HEK293 (cell line): Measurements from ENCODE around the gene REC114.

ENCODE experiments used
- CTCF ChIA-PET: fragments of 350-600 bp; formaldehyde crosslinking; extraction: SDS; loops from one replicate; lab custom pipeline; 2021; ENCODE audit warnings: antibody characterized with exemption; lab: Yijun Ruan, JAX
- POLR2A ChIA-PET: fragments of 300-600 bp; formaldehyde crosslinking; extraction: SDS; loops from one replicate; lab custom pipeline; 2020; ENCODE audit warnings: antibody characterized with exemption, inconsistent platforms; lab: Yijun Ruan, JAX
- H3K27ac ChIP-seq: fragments of 200-500 bp; sonication (Bioruptor generic); 2 replicates; pipeline ENCODE4 v1.5.1; 2014; ENCODE audit warnings: low read depth, low read length, control low read depth, inconsistent platforms; ENCODE audit errors: extremely low read depth
- H3K36me3 ChIP-seq, 2 experiments: fragments of 200-500 bp in 1 of 2; sonication (Bioruptor generic) in 1 of 2; 1 replicate in 1 of 2; 2 replicates in 1 of 2; pipeline ENCODE4 v1.5.1; 2014 to 2017; ENCODE audit warnings: inconsistent platforms in 2 of 2, low read length in 2 of 2; ENCODE audit not compliant: control insufficient read depth in 2 of 2, insufficient read depth in 1 of 2
- H3K4me1 ChIP-seq: fragments of 200-500 bp; sonication (Bioruptor generic); 2 replicates; pipeline ENCODE4 v1.5.1; 2014; ENCODE audit warnings: mild to moderate bottlenecking, low read length, inconsistent platforms; ENCODE audit not compliant: control insufficient read depth, insufficient read depth
- H3K4me3 ChIP-seq: 2 replicates; pipeline ENCODE4 v1.5.1; 2011; ENCODE audit warnings: low read depth, mild to moderate bottlenecking, control low read depth, low read length, moderate library complexity
- H3K9me3 ChIP-seq: fragments of 200-500 bp; sonication (Bioruptor generic); 2 replicates; pipeline ENCODE4 v1.5.1; 2014; ENCODE audit warnings: low read depth, low read length, inconsistent platforms; ENCODE audit not compliant: control insufficient read depth, insufficient read depth
- AEBP2 ChIP-seq: fragments of 450-650 bp; formaldehyde crosslinking; IDR thresholded peaks from 2 replicates; pipeline ENCODE4 v1.5.1; 2016; ENCODE audit warnings: missing biosample characterization, missing genetic modification characterization, borderline replicate concordance
- BCL11A ChIP-seq: fragments of 450-650 bp; formaldehyde crosslinking; IDR thresholded peaks from 2 replicates; pipeline ENCODE4 v1.5.1; 2016; ENCODE audit warnings: low read depth, missing biosample characterization, missing genetic modification characterization
- KLF1 ChIP-seq: fragments of 450-650 bp; formaldehyde crosslinking; IDR thresholded peaks from 2 replicates; pipeline ENCODE4 v1.5.1; 2016; ENCODE audit warnings: missing biosample characterization, missing genetic modification characterization
- KLF8 ChIP-seq: fragments of 450-650 bp; formaldehyde crosslinking; IDR thresholded peaks from 2 replicates; pipeline ENCODE4 v1.5.1; 2016; ENCODE audit warnings: missing biosample characterization, missing genetic modification characterization
- OSR2 ChIP-seq: fragments of 450-650 bp; formaldehyde crosslinking; IDR thresholded peaks from 2 replicates; pipeline ENCODE4 v1.5.1; 2016; ENCODE audit warnings: missing biosample characterization, missing genetic modification characterization
- PRDM10 ChIP-seq: fragments of 450-650 bp; formaldehyde crosslinking; IDR thresholded peaks from 2 replicates; pipeline ENCODE4 v1.5.1; 2016; ENCODE audit warnings: missing biosample characterization, missing genetic modification characterization
- SCRT1 ChIP-seq: fragments of 450-650 bp; formaldehyde crosslinking; IDR thresholded peaks from 2 replicates; pipeline ENCODE4 v1.5.1; 2016; ENCODE audit warnings: missing biosample characterization, missing genetic modification characterization, borderline replicate concordance
- SP3 ChIP-seq: fragments of 450-650 bp; formaldehyde crosslinking; IDR thresholded peaks from 2 replicates; pipeline ENCODE4 v1.5.1; 2016; ENCODE audit warnings: missing biosample characterization, missing genetic modification characterization
- WT1 ChIP-seq: fragments of 450-650 bp; formaldehyde crosslinking; IDR thresholded peaks from 2 replicates; pipeline ENCODE4 v1.5.1; 2016; ENCODE audit warnings: missing biosample characterization, missing genetic modification characterization
- YY1 ChIP-seq: fragments of 450-650 bp; formaldehyde crosslinking; IDR thresholded peaks from 2 replicates; pipeline ENCODE4 v1.5.1; 2018; ENCODE audit warnings: missing biosample characterization, missing genetic modification characterization
- ZNF214 ChIP-seq: fragments of 450-650 bp; formaldehyde crosslinking; IDR thresholded peaks from 2 replicates; pipeline ENCODE4 v1.5.1; 2017; ENCODE audit warnings: missing biosample characterization, mild to moderate bottlenecking, missing genetic modification characterization, borderline replicate concordance
- ZNF362 ChIP-seq: fragments of 450-650 bp; formaldehyde crosslinking; IDR thresholded peaks from 2 replicates; pipeline ENCODE4 v1.5.1; 2016; ENCODE audit warnings: missing biosample characterization, missing genetic modification characterization
- ZNF366 ChIP-seq: fragments of 450-650 bp; formaldehyde crosslinking; conservative IDR thresholded peaks from 2 replicates; pipeline ENCODE4 v1.5.1; 2016; ENCODE audit warnings: missing biosample characterization, missing genetic modification characterization
- ZNF416 ChIP-seq: fragments of 450-650 bp; formaldehyde crosslinking; IDR thresholded peaks from 2 replicates; pipeline ENCODE4 v1.5.1; 2016; ENCODE audit warnings: missing biosample characterization, missing genetic modification characterization
- ZNF449 ChIP-seq: fragments of 450-650 bp; formaldehyde crosslinking; IDR thresholded peaks from 2 replicates; pipeline ENCODE4 v1.5.1; 2017; ENCODE audit warnings: missing biosample characterization, mild to moderate bottlenecking, missing genetic modification characterization, moderate library complexity
- ZNF501 ChIP-seq: fragments of 450-650 bp; formaldehyde crosslinking; IDR thresholded peaks from 2 replicates; pipeline ENCODE4 v1.5.1; 2016; ENCODE audit warnings: missing biosample characterization, missing genetic modification characterization
- ZNF621 ChIP-seq: fragments of 450-650 bp; formaldehyde crosslinking; IDR thresholded peaks from 2 replicates; pipeline ENCODE4 v1.5.1; 2017; ENCODE audit warnings: missing biosample characterization, missing genetic modification characterization
- ZNF692 ChIP-seq: fragments of 450-650 bp; formaldehyde crosslinking; IDR thresholded peaks from 2 replicates; pipeline ENCODE4 v1.5.1; 2016; ENCODE audit warnings: missing biosample characterization, missing genetic modification characterization

The REC114 gene

GRCh38 chr15:73437543-73438109, 5.3 kb upstream of the REC114 start:
- POLR2A ChIA-PET = no interaction called here
- no peak for TF ChIP-seq AEBP2 (tag by site-specific recombination)
- no peak for TF ChIP-seq ZNF416 (tag by site-specific recombination)
- TF ChIP-seq PRDM10 (tag by site-specific recombination) = no peak
- no peak for TF ChIP-seq ZNF449 (tag by site-specific recombination)
- no peak for TF ChIP-seq SP3 (tag by site-specific recombination)
- no peak for TF ChIP-seq OSR2
- TF ChIP-seq SCRT1 (tag by site-specific recombination) = no peak
- TF ChIP-seq ZNF366 (tag by site-specific recombination) = no peak
- no peak for TF ChIP-seq ZNF501
- no peak for TF ChIP-seq BCL11A (tag by site-specific recombination)
- TF ChIP-seq WT1 (tag by site-specific recombination) = no peak
- no peak for TF ChIP-seq YY1 (tag by site-specific recombination)
- TF ChIP-seq KLF1 = no peak
- TF ChIP-seq KLF8 (tag by site-specific recombination) = no peak
- TF ChIP-seq ZNF362 (tag by site-specific recombination) = no peak
- TF ChIP-seq ZNF692 (tag by site-specific recombination) = no peak
- TF ChIP-seq, all 188 proteins: peak for 0
- CTCF ChIA-PET = no interaction called here
- H3K9me3 ChIP-seq = no peaks in the 10 kb centered on the region
- H3K27ac ChIP-seq = no peak overlapping the region
- H3K4me1 ChIP-seq = no peaks in the 10 kb centered on the region
- no peaks in the 10 kb centered on the region for H3K36me3 ChIP-seq
- H3K4me3 ChIP-seq = no peak overlapping the region

- no peak for TF ChIP-seq ZNF621 (tag by site-specific recombination)
- no peak for TF ChIP-seq ZNF214
- ChIA-PET POLR2A (no interaction called here), CTCF (no interaction called here)
- H3K36me3 ChIP-seq = no peaks in the 10 kb centered on the region
- no peak overlapping the region for H3K4me3 ChIP-seq
- H3K9me3 ChIP-seq = no peaks in the 10 kb centered on the region
- no peaks in the 10 kb centered on the region for H3K4me1 ChIP-seq
- H3K27ac ChIP-seq = no peak overlapping the region
These were observed 4.3 kb upstream of the REC114 start for GRCh38 chr15:73438651-73439050.
